Stimulated activated CD4-positive, alpha-beta T cell treated with anti-CD3 and anti-CD28 coated beads, Interleukin-1b, Interleukin-23, amount 100 ng/mL, for 24 hours (primary cell): ENCODE results near the gene PDLIM5.
"Not testable (repeated sequence)": the region's sequence is repeated elsewhere in the genome, so short reads cannot be mapped to it uniquely, and the experiment has no call there.

Source experiments
- DNase-seq, 4 experiments: peaks; one replicate each; pipeline ENCODE4 v3.0.0-alpha.2; 2020; ENCODE audit warnings: low read depth in 4 of 4, low spot score in 1 of 4

PDLIM5 gene

GRCh38 chr4:94639298-94639697 lies 187.6 kb downstream of the PDLIM5 start:
- DNase-seq, result no peak

- DNase-seq, result no peak
Observed at GRCh38 chr4:94640151-94640550, 188.4 kb downstream of the PDLIM5 start.

- DNase-seq, result no peak
Observed at GRCh38 chr4:94641702-94642560, 190.2 kb downstream of the PDLIM5 start.

- DNase-seq, result no peak
Observed at GRCh38 chr4:94642561-94642866, 190.8 kb downstream of the PDLIM5 start.

GRCh38 chr4:94648699-94649098 lies 197.0 kb downstream of the PDLIM5 start:
- no peak for DNase-seq

GRCh38 chr4:94649381-94650133 lies 197.8 kb downstream of the PDLIM5 start:
- no peak for DNase-seq

GRCh38 chr4:94650134-94650495 lies 198.4 kb downstream of the PDLIM5 start:
- no peak for DNase-seq

GRCh38 chr4:94650690-94651089 lies 198.9 kb downstream of the PDLIM5 start:
- DNase-seq, result no peak

GRCh38 chr4:94653095-94653649 lies 201.4 kb downstream of the PDLIM5 start:
- no peak for DNase-seq

- DNase-seq, result no peak
Observed at GRCh38 chr4:94653984-94654609, 202.4 kb downstream of the PDLIM5 start.

GRCh38 chr4:94654714-94655113 lies 203.0 kb downstream of the PDLIM5 start:
- no peak for DNase-seq

- no peak for DNase-seq
Observed at GRCh38 chr4:94660614-94661013, 208.9 kb downstream of the PDLIM5 start.

GRCh38 chr4:94665021-94665420 lies 213.3 kb downstream of the PDLIM5 start:
- not testable (repeated sequence) for DNase-seq

- no peak for DNase-seq
Observed at GRCh38 chr4:94665500-94666404, 214.0 kb downstream of the PDLIM5 start.

- DNase-seq, result no peak
Observed at GRCh38 chr4:94668724-94669123, 217.0 kb downstream of the PDLIM5 start.

GRCh38 chr4:94669672-94670664 lies 218.2 kb downstream of the PDLIM5 start:
- DNase-seq, result no peak

- DNase-seq, result no peak
Observed at GRCh38 chr4:94671113-94671512, 219.4 kb downstream of the PDLIM5 start.

- no peak for DNase-seq
Observed at GRCh38 chr4:94673961-94674360, 222.2 kb downstream of the PDLIM5 start.

GRCh38 chr4:94676970-94677369 lies 225.2 kb downstream of the PDLIM5 start:
- DNase-seq, result no peak

GRCh38 chr4:94678896-94679295 lies 227.2 kb downstream of the PDLIM5 start:
- no peak for DNase-seq
